ENCODE data around the gene ASIC2. TPM values are rescaled to one million over a fixed set of nuclear protein-coding genes. Genes with fewer than 3 reads are reported as not detected.

The ASIC2 gene
- total RNA-seq, 1 experiment from 2014 or later = not detected

GRCh38 chr17:33082529-33083173, 210.4 kb downstream of the ASIC2 start (continued):
- no peak for TF ChIP-seq ELF1 (IDR thresholded peaks at IDR 0.05; ENCODE audit: borderline replicate concordance, low read depth)

- intact Hi-C loops (cut with micrococcal nuclease) = no loop called here
- no peak overlapping the region for H3K4me2 ChIP-seq (ENCODE audit: low read length)
- H3K9ac ChIP-seq (ENCODE audit: low read length) = no peak overlapping the region
- no peaks in the 10 kb centered on the region for H3K9me2 ChIP-seq (ENCODE audit: insufficient read depth)
- ChIA-PET POLR2A (no interaction called here), CTCF (no interaction called here), RAD21 (ENCODE audit: low non-redundant PET in 1 of 2, low total read pairs in 2 of 2, uncharacterized antibody in 2 of 2, unreplicated experiment in 2 of 2) (no interaction called here)
- no peaks in the 10 kb centered on the region for H3K79me2 ChIP-seq (ENCODE audit: insufficient read depth, low read length)
- no peaks in the 10 kb centered on the region for H3K9me3 ChIP-seq (ENCODE audit: control insufficient read depth in 1 of 2, insufficient read depth in 1 of 2, low read depth in 1 of 2, low read length in 2 of 2)
- no peak overlapping the region for H3K27ac ChIP-seq (ENCODE audit: low read depth, low read length)
- H4K20me1 ChIP-seq (ENCODE audit: insufficient read depth) = no peaks in the 10 kb centered on the region
- DNase-seq (ENCODE audit: low read depth, low spot score) (no peak), ATAC-seq (no peak)
- peaks cover 39% of the 10 kb centered on the region for H3K27me3 ChIP-seq (ENCODE audit: insufficient read depth, low read length)
- no peaks in the 10 kb centered on the region for H3K4me1 ChIP-seq (ENCODE audit: control insufficient read depth in 1 of 2, insufficient read depth in 2 of 2, low read length in 2 of 2)
- H2AFZ ChIP-seq (ENCODE audit: low read depth, low read length, poor library complexity, severe bottlenecking) = no peak overlapping the region
- no peak overlapping the region for H3K4me3 ChIP-seq (replicated peaks in 1 of 2; ENCODE audit: low read depth in 1 of 2, low read length in 2 of 2)
- no peak for TF ChIP-seq SRF (IDR thresholded peaks at IDR 0.05; ENCODE audit: low read depth)
- TF ChIP-seq CEBPB (IDR thresholded peaks at IDR 0.05; ENCODE audit: low read depth) = no peak
- TF ChIP-seq SP1 (IDR thresholded peaks at IDR 0.05; ENCODE audit: low read depth) = no peak
- TF ChIP-seq SIN3A (IDR thresholded peaks at IDR 0.05; ENCODE audit: low read depth) = no peak
- no peak for TF ChIP-seq POLR2AphosphoS5 (IDR thresholded peaks at IDR 0.05; ENCODE audit: low read depth, low read length)
- no peak for TF ChIP-seq FOSL1 (IDR thresholded peaks at IDR 0.05; ENCODE audit: low read depth)
- TF ChIP-seq EGR1 (IDR thresholded peaks at IDR 0.05; ENCODE audit: low read depth) = no peak
- TF ChIP-seq CBX3 (IDR thresholded peaks at IDR 0.05; ENCODE audit: low read depth) = no peak
- TF ChIP-seq POLR2A (IDR thresholded peaks at IDR 0.05; ENCODE audit: borderline replicate concordance, extremely low read depth, insufficient read depth, insufficient read length) = no peak
- no peak for TF ChIP-seq ZFX (IDR thresholded peaks at IDR 0.05)
- TF ChIP-seq MAX (IDR thresholded peaks at IDR 0.05) = no peak
- TF ChIP-seq, protein P1, sequence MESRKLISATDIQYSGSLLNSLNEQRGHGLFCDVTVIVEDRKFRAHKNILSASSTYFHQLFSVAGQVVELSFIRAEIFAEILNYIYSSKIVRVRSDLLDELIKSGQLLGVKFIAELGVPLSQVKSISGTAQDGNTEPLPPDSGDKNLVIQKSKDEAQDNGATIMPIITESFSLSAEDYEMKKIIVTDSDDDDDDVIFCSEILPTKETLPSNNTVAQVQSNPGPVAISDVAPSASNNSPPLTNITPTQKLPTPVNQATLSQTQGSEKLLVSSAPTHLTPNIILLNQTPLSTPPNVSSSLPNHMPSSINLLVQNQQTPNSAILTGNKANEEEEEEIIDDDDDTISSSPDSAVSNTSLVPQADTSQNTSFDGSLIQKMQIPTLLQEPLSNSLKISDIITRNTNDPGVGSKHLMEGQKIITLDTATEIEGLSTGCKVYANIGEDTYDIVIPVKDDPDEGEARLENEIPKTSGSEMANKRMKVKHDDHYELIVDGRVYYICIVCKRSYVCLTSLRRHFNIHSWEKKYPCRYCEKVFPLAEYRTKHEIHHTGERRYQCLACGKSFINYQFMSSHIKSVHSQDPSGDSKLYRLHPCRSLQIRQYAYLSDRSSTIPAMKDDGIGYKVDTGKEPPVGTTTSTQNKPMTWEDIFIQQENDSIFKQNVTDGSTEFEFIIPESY (IDR thresholded peaks at IDR 0.05; ENCODE audit: extremely low read depth, insufficient replicate concordance, low read length) = no peak
- no peak for TF ChIP-seq TCF7L2 (IDR thresholded peaks at IDR 0.05; ENCODE audit: borderline replicate concordance, extremely low read depth, insufficient read depth, insufficient read length)
- TF ChIP-seq, protein P2, sequence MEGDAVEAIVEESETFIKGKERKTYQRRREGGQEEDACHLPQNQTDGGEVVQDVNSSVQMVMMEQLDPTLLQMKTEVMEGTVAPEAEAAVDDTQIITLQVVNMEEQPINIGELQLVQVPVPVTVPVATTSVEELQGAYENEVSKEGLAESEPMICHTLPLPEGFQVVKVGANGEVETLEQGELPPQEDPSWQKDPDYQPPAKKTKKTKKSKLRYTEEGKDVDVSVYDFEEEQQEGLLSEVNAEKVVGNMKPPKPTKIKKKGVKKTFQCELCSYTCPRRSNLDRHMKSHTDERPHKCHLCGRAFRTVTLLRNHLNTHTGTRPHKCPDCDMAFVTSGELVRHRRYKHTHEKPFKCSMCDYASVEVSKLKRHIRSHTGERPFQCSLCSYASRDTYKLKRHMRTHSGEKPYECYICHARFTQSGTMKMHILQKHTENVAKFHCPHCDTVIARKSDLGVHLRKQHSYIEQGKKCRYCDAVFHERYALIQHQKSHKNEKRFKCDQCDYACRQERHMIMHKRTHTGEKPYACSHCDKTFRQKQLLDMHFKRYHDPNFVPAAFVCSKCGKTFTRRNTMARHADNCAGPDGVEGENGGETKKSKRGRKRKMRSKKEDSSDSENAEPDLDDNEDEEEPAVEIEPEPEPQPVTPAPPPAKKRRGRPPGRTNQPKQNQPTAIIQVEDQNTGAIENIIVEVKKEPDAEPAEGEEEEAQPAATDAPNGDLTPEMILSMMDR (IDR thresholded peaks at IDR 0.05 in 2 of 3, conservative IDR thresholded peaks at IDR 0.05 in 1 of 3; ENCODE audit: borderline replicate concordance in 1 of 3, insufficient read depth in 1 of 3, low read depth in 2 of 3, low read length in 2 of 3) = no peak
- no peak for TF ChIP-seq ELF1 (IDR thresholded peaks at IDR 0.05; ENCODE audit: borderline replicate concordance, low read depth)
- TF ChIP-seq EZH2 (IDR thresholded peaks at IDR 0.05) = no peak
- TF ChIP-seq EZH2phosphoT487 (IDR thresholded peaks at IDR 0.05; ENCODE audit: borderline replicate concordance) = no peak
- no peak for TF ChIP-seq RAD21 (IDR thresholded peaks at IDR 0.05; ENCODE audit: low read depth)
- TF ChIP-seq YY1 (IDR thresholded peaks at IDR 0.05; ENCODE audit: extremely low read depth, insufficient replicate concordance, low read depth, low read length) = no peak
- no TSS peak for BruUV-seq (replicated peaks)
- no peaks in the 10 kb centered on the region for H3K36me3 ChIP-seq (ENCODE audit: control insufficient read depth in 1 of 2, insufficient read depth in 2 of 2, low read length in 2 of 2)
Observed at GRCh38 chr17:33080091-33080490, 213.0 kb downstream of the ASIC2 start.
